Fibroblast of lung (primary cell): ENCODE data around the gene ACD. TPM values are rescaled to one million over a fixed set of nuclear protein-coding genes. Genes with fewer than 3 reads are reported as not detected.

Experiments
- DNase-seq, 2 donors: peaks; one replicate each; pipeline versions ENCODE4 v3.0.0 to v3.0.0-alpha.2; 2010; ENCODE audit warnings: low read depth in 2 of 2
- H2AFZ ChIP-seq: 2 replicates; pipeline ENCODE4 v1.5.1; 2012; ENCODE audit warnings: low read length, control low read depth, inconsistent platforms
- H3K27ac ChIP-seq: 2 replicates; pipeline ENCODE4 v1.5.1; 2011; ENCODE audit warnings: low read length, control low read depth; ENCODE audit not compliant: insufficient read depth
- H3K27me3 ChIP-seq: 2 replicates; pipeline ENCODE4 v1.5.1; 2011; ENCODE audit warnings: mild to moderate bottlenecking, low read length; ENCODE audit not compliant: control insufficient read depth, insufficient read depth
- H3K36me3 ChIP-seq: 2 replicates; pipeline ENCODE4 v1.5.1; 2011; ENCODE audit warnings: low read length; ENCODE audit not compliant: control insufficient read depth, insufficient read depth
- H3K4me1 ChIP-seq: 2 replicates; pipeline ENCODE4 v1.5.1; 2011; ENCODE audit warnings: low read length; ENCODE audit not compliant: control insufficient read depth, insufficient read depth; ENCODE audit errors: extremely low read depth
- H3K4me2 ChIP-seq: 2 replicates; pipeline ENCODE4 v1.5.1; 2011; ENCODE audit warnings: low read length, control low read depth; ENCODE audit not compliant: insufficient read depth; ENCODE audit errors: extremely low read depth
- H3K4me3 ChIP-seq, 4 experiments: fragments of 200-600 bp in 1 of 4; sonication (generic) in 1 of 4; replicated peaks in 1 of 4; 2 replicates each; pipeline ENCODE4 v1.5.1; 2011 to 2016; ENCODE audit warnings: low read length in 4 of 4, low read depth in 3 of 4, mild to moderate bottlenecking in 3 of 4, control low read depth in 2 of 4, inconsistent platforms in 1 of 4, mixed read lengths in 1 of 4; ENCODE audit not compliant: insufficient read depth in 1 of 4; ENCODE audit errors: control extremely low read depth in 1 of 4
- H3K79me2 ChIP-seq: 2 replicates; pipeline ENCODE4 v1.5.1; 2012; ENCODE audit warnings: mild to moderate bottlenecking, low read length, inconsistent platforms; ENCODE audit not compliant: control insufficient read depth, insufficient read depth
- H3K9ac ChIP-seq: 2 replicates; pipeline ENCODE4 v1.5.1; 2011; ENCODE audit warnings: mild to moderate bottlenecking, low read length, control low read depth; ENCODE audit not compliant: insufficient read depth
- H3K9me3 ChIP-seq: 2 replicates; pipeline ENCODE4 v1.5.1; 2012; ENCODE audit warnings: low read depth, low read length; ENCODE audit not compliant: control insufficient read depth, insufficient read depth
- H4K20me1 ChIP-seq: 2 replicates; pipeline ENCODE4 v1.5.1; 2011; ENCODE audit warnings: low read length; ENCODE audit not compliant: control insufficient read depth, insufficient read depth; ENCODE audit errors: extremely low read depth
- EZH2 ChIP-seq: IDR thresholded peaks from 2 replicates; pipeline ENCODE4 v1.5.1; 2012; ENCODE audit warnings: low read length, control low read depth, mild to moderate bottlenecking; ENCODE audit errors: missing control alignments
- polyA plus RNA-seq, 2 donors: library from polyadenylated mRNA; depleted of rRNA in 1 of 2; stranded (reverse) in 1 of 2; unstranded in 1 of 2; fragments of >200 nt; gene quantifications; 2 replicates each; pipeline ENCODE4 v1.2.1, GENCODE V29; 2011 to 2012; ENCODE audit warnings: missing spikeins in 1 of 2
- total RNA-seq: library from RNA; depleted of rRNA; stranded (reverse); fragments of >200 nt; gene quantifications from 2 replicates; pipeline ENCODE4 v1.2.1, GENCODE V29; 2014
- TF ChIP-seq, protein P1 (sequence below), 2 donors: IDR thresholded peaks in 1 of 2; conservative IDR thresholded peaks in 1 of 2; 1 replicate in 1 of 2; 2 replicates in 1 of 2; pipeline ENCODE4 v1.5.1; 2011 to 2012; ENCODE audit warnings: low read length in 2 of 2, control low read depth in 1 of 2, inconsistent platforms in 1 of 2, low read depth in 1 of 2, mild to moderate bottlenecking in 1 of 2

Gene ACD
- total and polyA plus RNA-seq, 2 donors (not counting 1 experiment from before 2014, with no cell fraction given) = 7.9 to 9.2 TPM

DNA sequence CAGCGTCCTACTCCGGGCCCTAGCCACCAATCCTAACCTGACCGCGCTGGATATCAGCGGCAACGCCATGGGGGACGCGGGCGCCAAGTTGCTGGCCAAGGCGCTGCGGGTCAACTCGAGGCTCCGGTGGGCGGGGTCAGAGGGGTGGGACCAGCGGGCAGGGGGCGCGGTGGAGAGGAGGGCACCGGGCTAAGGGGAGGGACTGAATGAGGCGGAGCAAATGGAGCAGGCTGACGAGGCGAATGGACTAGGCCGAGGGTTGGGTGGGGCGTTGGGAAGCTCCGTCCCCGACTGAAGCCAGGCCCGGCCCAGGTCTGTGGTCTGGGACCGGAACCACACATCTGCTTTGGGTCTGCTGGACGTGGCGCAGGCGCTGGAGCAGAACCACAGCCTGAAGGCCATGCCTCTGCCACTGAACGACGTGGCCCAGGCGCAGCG, 10.5 kb downstream of the ACD start:
- H3K27me3 ChIP-seq = peaks cover 64% of the 10 kb centered on the region

DNA sequence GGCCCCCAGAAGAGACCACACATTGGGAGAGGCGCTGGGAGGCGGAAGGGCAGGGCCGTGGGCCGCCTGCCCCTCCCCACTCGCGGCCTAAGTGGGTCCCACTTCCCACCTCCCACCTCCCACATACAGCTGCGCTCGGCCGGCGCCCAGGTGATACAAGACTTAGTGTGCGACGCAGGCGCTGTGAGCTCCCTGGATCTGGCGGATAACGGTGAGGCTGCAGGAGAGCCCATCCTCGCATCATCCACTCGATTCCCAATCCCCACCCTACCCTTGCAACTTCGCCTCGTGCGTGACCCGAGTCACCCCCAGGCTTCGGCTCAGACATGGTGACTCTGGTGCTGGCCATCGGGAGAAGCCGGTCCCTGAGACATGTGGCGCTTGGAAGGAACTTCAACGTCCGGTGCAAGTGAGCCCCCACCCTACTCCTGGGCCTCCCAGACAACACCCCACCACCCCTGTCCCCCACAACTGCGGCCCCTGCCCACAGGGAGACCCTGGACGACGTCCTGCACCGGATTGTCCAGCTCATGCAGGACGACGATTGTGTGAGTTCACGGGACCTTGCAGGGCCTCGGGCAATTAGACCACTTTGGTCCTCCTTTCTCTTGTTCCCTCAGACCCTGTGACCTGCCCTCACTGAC, 11.2 kb downstream of the ACD start:
- DNase-seq = no peak
- Histone ChIP-seq H3K4me3 (no peak overlapping the region), H3K4me1 (peaks cover 2% of the 10 kb centered on the region), H3K9ac (no peak overlapping the region), H3K9me3 (no peaks in the 10 kb centered on the region), H4K20me1 (no peaks in the 10 kb centered on the region), H3K4me2 (no peak overlapping the region), H3K27me3 (peaks cover 64% of the 10 kb centered on the region), H2AFZ (no peak overlapping the region), H3K27ac (no peak overlapping the region), H3K79me2 (no peaks in the 10 kb centered on the region), H3K36me3 (no peaks in the 10 kb centered on the region)
- TF ChIP-seq, protein P1, sequence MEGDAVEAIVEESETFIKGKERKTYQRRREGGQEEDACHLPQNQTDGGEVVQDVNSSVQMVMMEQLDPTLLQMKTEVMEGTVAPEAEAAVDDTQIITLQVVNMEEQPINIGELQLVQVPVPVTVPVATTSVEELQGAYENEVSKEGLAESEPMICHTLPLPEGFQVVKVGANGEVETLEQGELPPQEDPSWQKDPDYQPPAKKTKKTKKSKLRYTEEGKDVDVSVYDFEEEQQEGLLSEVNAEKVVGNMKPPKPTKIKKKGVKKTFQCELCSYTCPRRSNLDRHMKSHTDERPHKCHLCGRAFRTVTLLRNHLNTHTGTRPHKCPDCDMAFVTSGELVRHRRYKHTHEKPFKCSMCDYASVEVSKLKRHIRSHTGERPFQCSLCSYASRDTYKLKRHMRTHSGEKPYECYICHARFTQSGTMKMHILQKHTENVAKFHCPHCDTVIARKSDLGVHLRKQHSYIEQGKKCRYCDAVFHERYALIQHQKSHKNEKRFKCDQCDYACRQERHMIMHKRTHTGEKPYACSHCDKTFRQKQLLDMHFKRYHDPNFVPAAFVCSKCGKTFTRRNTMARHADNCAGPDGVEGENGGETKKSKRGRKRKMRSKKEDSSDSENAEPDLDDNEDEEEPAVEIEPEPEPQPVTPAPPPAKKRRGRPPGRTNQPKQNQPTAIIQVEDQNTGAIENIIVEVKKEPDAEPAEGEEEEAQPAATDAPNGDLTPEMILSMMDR (conservative IDR thresholded peaks at IDR 0.05 in 1 of 2, IDR thresholded peaks at IDR 0.05 in 1 of 2; ENCODE audit: low read depth in 1 of 2, low read length in 2 of 2) = no peak
- TF ChIP-seq EZH2 = peak; percentile 78

More for the DNA sequence above, 10.5 kb downstream of the ACD start:
- Histone ChIP-seq H3K79me2 (no peaks in the 10 kb centered on the region), H3K9ac (no peak overlapping the region), H4K20me1 (no peaks in the 10 kb centered on the region), H3K9me3 (no peaks in the 10 kb centered on the region), H3K4me2 (no peak overlapping the region), H3K27ac (no peak overlapping the region), H2AFZ (no peak overlapping the region), H3K4me1 (peaks cover 2% of the 10 kb centered on the region), H3K36me3 (no peaks in the 10 kb centered on the region), H3K4me3 (no peak overlapping the region)
- TF ChIP-seq EZH2 = no peak
- no peak for DNase-seq

DNA sequence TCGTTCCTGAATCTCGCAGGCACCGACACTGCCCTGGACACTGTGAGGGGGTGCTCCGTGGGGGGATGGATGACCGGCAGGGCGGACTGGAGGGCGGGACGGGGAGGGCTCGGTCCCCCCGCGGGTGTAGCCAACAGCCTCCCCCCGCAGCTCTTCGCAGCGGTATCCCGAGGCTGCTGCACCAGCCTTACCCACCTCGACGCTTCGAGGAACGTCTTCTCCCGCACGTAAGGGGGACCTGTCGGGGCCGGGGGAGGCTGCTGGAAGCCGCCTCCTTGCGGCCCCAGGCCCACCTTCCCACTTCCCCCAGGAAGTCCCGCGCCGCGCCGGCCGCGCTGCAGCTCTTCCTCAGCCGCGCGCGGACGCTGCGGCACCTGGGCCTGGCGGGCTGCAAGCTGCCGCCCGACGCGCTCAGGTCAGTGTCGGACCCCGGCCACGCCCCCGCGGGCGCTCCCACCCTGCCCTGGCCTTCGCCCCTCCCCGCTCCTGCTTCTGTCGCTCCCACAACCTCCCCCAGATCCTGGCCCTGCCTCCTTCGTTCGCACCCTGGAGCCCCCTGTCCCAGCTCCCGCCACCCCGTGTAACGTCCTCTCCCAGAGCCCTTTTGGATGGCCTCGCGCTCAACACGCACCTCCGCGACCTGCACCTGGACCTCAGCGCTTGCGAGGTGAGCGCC, 11.8 kb downstream of the ACD start:
- no peaks in the 10 kb centered on the region for H3K79me2 ChIP-seq
- no peak overlapping the region for H2AFZ ChIP-seq
- no peaks in the 10 kb centered on the region for H3K4me1 ChIP-seq
- no peak overlapping the region for H3K4me2 ChIP-seq
- peaks cover 57% of the 10 kb centered on the region for H3K27me3 ChIP-seq
- DNase-seq = no peak
- peak; percentile 88 for TF ChIP-seq EZH2
- TF ChIP-seq, protein P1 (conservative IDR thresholded peaks at IDR 0.05 in 1 of 2, IDR thresholded peaks at IDR 0.05 in 1 of 2; ENCODE audit: low read depth in 1 of 2, low read length in 2 of 2) = no peak
- no peaks in the 10 kb centered on the region for H3K9me3 ChIP-seq
- no peak overlapping the region for H3K9ac ChIP-seq
- H4K20me1 ChIP-seq = no peaks in the 10 kb centered on the region
- H3K36me3 ChIP-seq = no peaks in the 10 kb centered on the region
- H3K4me3 ChIP-seq = no peak overlapping the region
- H3K27ac ChIP-seq = no peak overlapping the region
